OCI-LY7 (cell line): ENCODE results near the gene ADNP2. TPM values are rescaled to one million over a fixed set of nuclear protein-coding genes. Genes with fewer than 3 reads are reported as not detected.

Experiments used
- BruUV-seq: library from RNA; stranded (reverse); fragments of 400-500 nt; replicated peaks from 2 replicates; lab custom pipeline; 2021; lab: Mats Ljungman, UMichigan
- CTCF ChIA-PET: fragments of 300-600 bp; sonication (Branson Sonifier 250); formaldehyde crosslinking; loops from one replicate; lab custom pipeline; 2022; ENCODE audit warnings: antibody characterized with exemption; ENCODE audit not compliant: unreplicated experiment; lab: Charles Lee
- POLR2A ChIA-PET: fragments of 300-600 bp; sonication (Branson Sonifier 250); formaldehyde crosslinking; loops from one replicate; lab custom pipeline; 2022; ENCODE audit warnings: antibody characterized with exemption; lab: Charles Lee
- DNase-seq: peaks from one replicate; pipeline ENCODE4 v3.0.0-alpha.2; 2015; ENCODE audit warnings: low spot score
- H2AFZ ChIP-seq: fragments of 200-600 bp; sonication (generic), shearing (Covaris generic); 2 replicates; pipeline ENCODE4 v1.6.1; 2014; ENCODE audit warnings: mild to moderate bottlenecking, antibody characterized with exemption, low read length, moderate library complexity
- H3K27ac ChIP-seq: fragments of 200-600 bp; sonication (generic); 2 replicates; pipeline ENCODE4 v1.5.1; 2014; ENCODE audit warnings: mixed run types, low read depth, mild to moderate bottlenecking, moderate library complexity, low read length, inconsistent platforms; ENCODE audit not compliant: poor library complexity, severe bottlenecking
- H3K36me3 ChIP-seq: fragments of 200-600 bp; sonication (generic); 2 replicates; pipeline ENCODE4 v1.6.1; 2014; ENCODE audit warnings: mild to moderate bottlenecking, antibody characterized with exemption, low read length, moderate library complexity, mixed read lengths; ENCODE audit not compliant: insufficient read depth
- H3K4me1 ChIP-seq: fragments of 200-600 bp; sonication (generic); 2 replicates; pipeline ENCODE4 v1.5.1; 2014; ENCODE audit warnings: mild to moderate bottlenecking, low read length; ENCODE audit not compliant: insufficient read depth, poor library complexity, severe bottlenecking
- H3K4me2 ChIP-seq: fragments of 200-600 bp; sonication (generic); 2 replicates; pipeline ENCODE4 v1.6.1; 2014; ENCODE audit warnings: mild to moderate bottlenecking, low read length
- H3K4me3 ChIP-seq: fragments of 200-600 bp; sonication (generic); 2 replicates; pipeline ENCODE4 v1.5.1; 2014; ENCODE audit warnings: mild to moderate bottlenecking, low read depth, low read length; ENCODE audit not compliant: poor library complexity, severe bottlenecking
- H3K79me2 ChIP-seq: fragments of 200-600 bp; sonication (generic); 2 replicates; pipeline ENCODE4 v1.6.1; 2016; ENCODE audit warnings: low read depth, mild to moderate bottlenecking, low read length, moderate library complexity, mixed read lengths; ENCODE audit not compliant: insufficient read depth
- H3K9me2 ChIP-seq: fragments of 200-600 bp; sonication (generic); 2 replicates; pipeline ENCODE4 v1.6.1; 2016; ENCODE audit warnings: mild to moderate bottlenecking, low read length, mixed read lengths; ENCODE audit not compliant: insufficient read depth
- H3K9me3 ChIP-seq: fragments of 200-600 bp; sonication (generic); 2 replicates; pipeline ENCODE4 v1.6.1; 2014; ENCODE audit warnings: mild to moderate bottlenecking, mixed run types, low read length, mixed read lengths
- H4K20me1 ChIP-seq: fragments of 200-600 bp; sonication (generic); 2 replicates; pipeline ENCODE4 v1.6.1; 2014; ENCODE audit warnings: mild to moderate bottlenecking, antibody characterized with exemption, low read length, moderate library complexity, mixed read lengths; ENCODE audit not compliant: insufficient read depth
- CTCF ChIP-seq: fragments of 200-600 bp; sonication (generic); conservative IDR thresholded peaks from 2 replicates; pipeline ENCODE4 v1.5.1; 2014; ENCODE audit warnings: mild to moderate bottlenecking, antibody characterized with exemption, low read length, moderate library complexity, mixed read lengths
- EZH2phosphoT487 ChIP-seq: fragments of 200-600 bp; sonication (generic); IDR thresholded peaks from 2 replicates; pipeline ENCODE4 v1.6.1; 2018; ENCODE audit warnings: low read depth, borderline replicate concordance, mild to moderate bottlenecking, mixed run types, antibody characterized with exemption, low read length, moderate library complexity, mixed read lengths
- intact Hi-C: fragments of 100-400 bp; cut with micrococcal nuclease; formaldehyde crosslinking; loops from one replicate; pipeline ENCODE4 v1.10.0; 2022; ENCODE audit not compliant: unreplicated experiment
- total RNA-seq, 2 experiments: library from RNA; depleted of rRNA in 1 of 2; stranded (reverse); fragments of >200 nt in 1 of 2; shearing (Covaris generic) in 1 of 2; gene quantifications; 2 replicates each; pipeline ENCODE4 v1.2.3, GENCODE V29; 2014 to 2022

ADNP2 gene
- total RNA-seq, 2 experiments from 2014 or later = 14.0 to 14.9 TPM

- intact Hi-C loops = no loop called here
- Histone ChIP-seq H3K36me3 (no peaks in the 10 kb centered on the region), H4K20me1 (no peaks in the 10 kb centered on the region), H3K4me1 (no peaks in the 10 kb centered on the region), H3K4me3 (no peak overlapping the region), H3K9me3 (no peaks in the 10 kb centered on the region), H3K4me2 (no peak overlapping the region), H3K9me2 (no peaks in the 10 kb centered on the region), H3K27ac (no peak overlapping the region), H3K79me2 (no peaks in the 10 kb centered on the region), H2AFZ (no peak overlapping the region)
- ChIA-PET CTCF (no interaction called here), POLR2A (no interaction called here)
- BruUV-seq = no TSS peak
- no peak for DNase-seq
- no peak for TF ChIP-seq EZH2phosphoT487
- TF ChIP-seq CTCF = no peak
Measured at GRCh38 chr18:80178935-80179818, 70.1 kb downstream of the ADNP2 start.

GRCh38 chr18:80179857-80180558, 70.9 kb downstream of the ADNP2 start:
- DNase-seq = no peak
- Histone ChIP-seq H3K4me3 (no peak overlapping the region), H3K27ac (no peak overlapping the region), H3K9me3 (no peaks in the 10 kb centered on the region), H3K36me3 (no peaks in the 10 kb centered on the region), H3K79me2 (no peaks in the 10 kb centered on the region), H3K9me2 (no peaks in the 10 kb centered on the region), H4K20me1 (no peaks in the 10 kb centered on the region), H3K4me2 (no peak overlapping the region), H3K4me1 (no peaks in the 10 kb centered on the region), H2AFZ (no peak overlapping the region)
- intact Hi-C loops = no loop called here
- ChIA-PET POLR2A (no interaction called here), CTCF (no interaction called here)
- BruUV-seq = no TSS peak
- TF ChIP-seq EZH2phosphoT487 = no peak
- no peak for TF ChIP-seq CTCF
